ENCODE results near the gene CPLX1. TPM values are rescaled to one million over a fixed set of nuclear protein-coding genes. Genes with fewer than 3 reads are reported as not detected.
A peak's percentile ranks its signal among the peaks of the same experiment; 100 is the strongest.
"Not testable (repeated sequence)": the region's sequence is repeated elsewhere in the genome, so short reads cannot be mapped to it uniquely, and the experiment has no call there.

The CPLX1 gene
- total RNA-seq, 1 donor from 2014 or later: 0.64 TPM

GRCh38 chr4:788006-788635 is 37.8 kb downstream of the CPLX1 start:
- intact Hi-C loops (cut with micrococcal nuclease): loop anchor here (10.0 kb wide), 1 partner anchor 543 kb away; no protein-coding TSS in a partner anchor
- DNase-seq (ENCODE audit: low spot score): no peak
- no peaks in the 10 kb centered on the region for H3K36me3 Mint-ChIP-seq (ENCODE audit: low read depth)
- H3K27ac Mint-ChIP-seq: no peak overlapping the region
- no peaks in the 10 kb centered on the region for H3K9me3 Mint-ChIP-seq
- no peak overlapping the region for H3K4me3 Mint-ChIP-seq (ENCODE audit: low read depth)
- peaks cover 13% of the 10 kb centered on the region for H3K4me1 Mint-ChIP-seq (ENCODE audit: low read depth)
- H3K27me3 Mint-ChIP-seq (ENCODE audit: low read depth): peaks cover 33% of the 10 kb centered on the region

GRCh38 chr4:787561-787981 is 38.4 kb downstream of the CPLX1 start:
- H3K4me3 Mint-ChIP-seq (ENCODE audit: low read depth): no peak overlapping the region
- no peak overlapping the region for H3K27ac Mint-ChIP-seq
- intact Hi-C loops (cut with micrococcal nuclease): loop anchor here (10.0 kb wide), 1 partner anchor 543 kb away; no protein-coding TSS in a partner anchor
- no peaks in the 10 kb centered on the region for H3K9me3 Mint-ChIP-seq
- no peaks in the 10 kb centered on the region for H3K36me3 Mint-ChIP-seq (ENCODE audit: low read depth)
- H3K27me3 Mint-ChIP-seq (ENCODE audit: low read depth): peaks cover 28% of the 10 kb centered on the region
- DNase-seq (ENCODE audit: low spot score): no peak
- H3K4me1 Mint-ChIP-seq (ENCODE audit: low read depth): peaks cover 12% of the 10 kb centered on the region

- Mint-ChIP-seq H3K27me3 (ENCODE audit: low read depth) (peaks cover 27% of the 10 kb centered on the region), H3K27ac (no peak overlapping the region), H3K4me3 (ENCODE audit: low read depth) (no peak overlapping the region), H3K36me3 (ENCODE audit: low read depth) (no peaks in the 10 kb centered on the region), H3K9me3 (no peaks in the 10 kb centered on the region), H3K4me1 (ENCODE audit: low read depth) (peaks cover 17% of the 10 kb centered on the region)
- DNase-seq (ENCODE audit: low spot score): no peak
- intact Hi-C loops (cut with micrococcal nuclease): loop anchor here (10.0 kb wide), 1 partner anchor 542 kb away; no protein-coding TSS in a partner anchor
These were observed 39.0 kb downstream of the CPLX1 start for GRCh38 chr4:786861-787300.

GRCh38 chr4:786074-786741 is 39.7 kb downstream of the CPLX1 start:
- DNase-seq (ENCODE audit: low spot score): no peak
- intact Hi-C loops (cut with micrococcal nuclease): loop anchor here (10.0 kb wide), 1 partner anchor 541 kb away; no protein-coding TSS in a partner anchor
- H3K4me1 Mint-ChIP-seq (ENCODE audit: low read depth): peaks cover 17% of the 10 kb centered on the region

GRCh38 chr4:785332-786073 is 40.4 kb downstream of the CPLX1 start:
- no peaks in the 10 kb centered on the region for H3K9me3 Mint-ChIP-seq
- intact Hi-C loops (cut with micrococcal nuclease): loop anchor here (10.0 kb wide), 1 partner anchor 541 kb away; no protein-coding TSS in a partner anchor
- H3K4me3 Mint-ChIP-seq (ENCODE audit: low read depth): peak overlapping the region; percentile 17
- H3K27me3 Mint-ChIP-seq (ENCODE audit: low read depth): peaks cover 23% of the 10 kb centered on the region
- H3K4me1 Mint-ChIP-seq (ENCODE audit: low read depth): peaks cover 19% of the 10 kb centered on the region
- H3K36me3 Mint-ChIP-seq (ENCODE audit: low read depth): peaks cover 4% of the 10 kb centered on the region
- DNase-seq (ENCODE audit: low spot score): no peak
- no peak overlapping the region for H3K27ac Mint-ChIP-seq

More at GRCh38 chr4:786074-786741, 39.7 kb downstream of the CPLX1 start:
- Mint-ChIP-seq H3K27me3 (ENCODE audit: low read depth) (peaks cover 27% of the 10 kb centered on the region), H3K36me3 (ENCODE audit: low read depth) (no peaks in the 10 kb centered on the region), H3K9me3 (no peaks in the 10 kb centered on the region), H3K4me3 (ENCODE audit: low read depth) (no peak overlapping the region), H3K27ac (no peak overlapping the region)

- Mint-ChIP-seq H3K4me3 (ENCODE audit: low read depth) (no peak overlapping the region), H3K9me3 (no peaks in the 10 kb centered on the region), H3K27me3 (ENCODE audit: low read depth) (peaks cover 22% of the 10 kb centered on the region), H3K36me3 (ENCODE audit: low read depth) (peaks cover 13% of the 10 kb centered on the region), H3K27ac (no peak overlapping the region), H3K4me1 (ENCODE audit: low read depth) (peaks cover 27% of the 10 kb centered on the region)
- DNase-seq (ENCODE audit: low spot score): no peak
- intact Hi-C loops (cut with micrococcal nuclease): loop anchor here (5.0 to 10.0 kb wide), 4 partner anchors 77 to 540 kb away; partner anchors contain the start of genes GAK, IDUA, PCGF3 and TMEM175
These were observed 41.3 kb downstream of the CPLX1 start for GRCh38 chr4:784401-785331.

GRCh38 chr4:781493-782216 is 44.3 kb downstream of the CPLX1 start:
- Mint-ChIP-seq H3K27me3 (ENCODE audit: low read depth) (peaks cover 14% of the 10 kb centered on the region), H3K4me1 (ENCODE audit: low read depth) (peaks cover 40% of the 10 kb centered on the region), H3K9me3 (no peaks in the 10 kb centered on the region), H3K27ac (peak overlapping the region; percentile 85), H3K4me3 (ENCODE audit: low read depth) (peak overlapping the region; percentile 85), H3K36me3 (ENCODE audit: low read depth) (peaks cover 41% of the 10 kb centered on the region)
- intact Hi-C loops (cut with micrococcal nuclease): loop anchor here (1.0 to 10.0 kb wide), 6 partner anchors 74 to 537 kb away; partner anchors contain the start of genes GAK, IDUA, PCGF3 and TMEM175
- DNase-seq (ENCODE audit: low spot score): peak; percentile 100

- peaks cover 46% of the 10 kb centered on the region for H3K36me3 Mint-ChIP-seq (ENCODE audit: low read depth)
- no peaks in the 10 kb centered on the region for H3K9me3 Mint-ChIP-seq
- peaks cover 14% of the 10 kb centered on the region for H3K27me3 Mint-ChIP-seq (ENCODE audit: low read depth)
- peaks cover 42% of the 10 kb centered on the region for H3K4me1 Mint-ChIP-seq (ENCODE audit: low read depth)
- no peak for DNase-seq (ENCODE audit: low spot score)
- H3K27ac Mint-ChIP-seq: peak overlapping the region; percentile 84
- peak overlapping the region; percentile 85 for H3K4me3 Mint-ChIP-seq (ENCODE audit: low read depth)
- intact Hi-C loops (cut with micrococcal nuclease): loop anchor here (1.0 to 10.0 kb wide), 5 partner anchors 74 to 536 kb away; partner anchors contain the start of genes GAK, IDUA, PCGF3 and TMEM175
These were observed 45.0 kb downstream of the CPLX1 start for GRCh38 chr4:780716-781492.

- Mint-ChIP-seq H3K4me3 (ENCODE audit: low read depth) (peak overlapping the region; percentile 85), H3K27me3 (ENCODE audit: low read depth) (peaks cover 11% of the 10 kb centered on the region), H3K36me3 (ENCODE audit: low read depth) (peaks cover 53% of the 10 kb centered on the region), H3K27ac (peak overlapping the region; percentile 79), H3K4me1 (ENCODE audit: low read depth) (peaks cover 43% of the 10 kb centered on the region)
- DNase-seq (ENCODE audit: low spot score); H3K9me3 Mint-ChIP-seq: not testable (repeated sequence)
- intact Hi-C loops (cut with micrococcal nuclease): loop anchor here (5.0 to 10.0 kb wide), 4 partner anchors 73 to 535 kb away; partner anchors contain the start of genes GAK, IDUA, PCGF3 and TMEM175
These were observed 45.7 kb downstream of the CPLX1 start for GRCh38 chr4:780255-780654.

- Mint-ChIP-seq H3K4me3 (ENCODE audit: low read depth) (peak overlapping the region; percentile 85), H3K36me3 (ENCODE audit: low read depth) (peaks cover 60% of the 10 kb centered on the region), H3K9me3 (no peaks in the 10 kb centered on the region), H3K27ac (peak overlapping the region; percentile 60), H3K4me1 (ENCODE audit: low read depth) (peaks cover 46% of the 10 kb centered on the region), H3K27me3 (ENCODE audit: low read depth) (peaks cover 4% of the 10 kb centered on the region)
- DNase-seq (ENCODE audit: low spot score): no peak
- intact Hi-C loops (cut with micrococcal nuclease): no loop called here
These were observed 46.4 kb downstream of the CPLX1 start for GRCh38 chr4:779555-779954.
